HG02840 (cell line): ENCODE measurements around the gene UBN2.

Source experiments
- ATAC-seq: cut with Tn5 transposase; IDR thresholded peaks from one replicate; pipeline ENCODE4 v1.9.1; 2021; ENCODE audit warnings: mild to moderate bottlenecking, moderate library complexity, moderate number of reproducible peaks; ENCODE audit not compliant: unreplicated experiment, low FRiP score

The UBN2 gene

GRCh38 chr7:139341058-139341775, 110.2 kb downstream of the UBN2 start, which contains the start of gene FMC1:
TSS of gene FMC1 (plus strand) at chr7:139341337. CDS start at chr7:139341385, 48 bp downstream.
- ATAC-seq = peak; percentile 46

- no peak for ATAC-seq
Observed at GRCh38 chr7:139341776-139342226, 110.8 kb downstream of the UBN2 start.

- no peak for ATAC-seq
Observed at GRCh38 chr7:139345042-139345441, 114.0 kb downstream of the UBN2 start.

DNA sequence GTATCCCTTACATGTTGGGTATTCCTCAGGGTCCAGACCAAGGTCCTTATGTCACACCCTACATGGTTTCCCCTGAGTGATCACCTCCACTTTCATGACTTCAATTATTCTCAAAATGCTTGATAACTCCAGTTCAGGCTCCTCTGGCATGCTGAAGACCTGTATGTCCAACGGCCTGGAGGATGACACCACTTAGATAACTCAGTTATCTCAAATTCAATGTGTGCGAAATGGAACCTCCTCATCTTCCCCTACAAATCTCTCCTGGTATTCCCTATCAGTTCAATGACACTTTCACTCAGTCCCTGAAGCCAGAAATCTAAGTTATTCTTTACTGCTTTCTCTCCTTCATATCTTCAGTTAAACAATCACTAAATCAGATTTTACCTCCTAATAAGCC, 120.0 kb downstream of the UBN2 start:
- no peak for ATAC-seq

DNA sequence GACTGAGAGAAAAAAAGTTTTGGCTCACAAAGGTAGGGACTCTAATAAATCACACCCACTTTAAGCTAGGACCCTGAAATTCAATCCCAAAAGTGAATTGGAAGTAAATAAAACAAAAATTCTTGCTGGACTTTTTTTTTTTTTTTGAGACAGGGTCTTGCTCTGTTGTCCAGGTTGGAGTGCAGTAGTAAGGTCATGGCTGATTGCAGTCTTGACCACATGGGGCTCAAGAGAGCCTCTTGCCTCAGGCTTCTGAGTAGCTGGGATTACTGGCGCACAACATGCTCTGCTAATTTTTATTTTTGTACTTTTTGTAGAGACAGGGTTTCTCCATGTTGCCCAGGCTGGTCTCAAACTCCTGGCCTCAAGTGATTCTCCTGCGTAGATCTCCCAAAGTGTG, 123.7 kb downstream of the UBN2 start:
- no peak for ATAC-seq

GRCh38 chr7:139355320-139355719, 124.3 kb downstream of the UBN2 start:
- no peak for ATAC-seq
